WTC11 (cell line): ENCODE results near the gene OR1J1. TPM values are rescaled to one million over a fixed set of nuclear protein-coding genes. Genes with fewer than 3 reads are reported as not detected.

Experiments
- ATAC-seq: fragments of 200-7000 bp; cut with Tn5 transposase; 2 replicates; pipeline ENCODE4 v1.10.0; 2021; ENCODE audit warnings: mild to moderate bottlenecking, moderate library complexity
- Bru-seq: library from RNA; stranded (reverse); fragments of 400-500 nt; gene quantifications from one replicate; lab custom pipeline; 2021; lab: Mats Ljungman, UMichigan
- CTCF ChIA-PET: fragments of 300-600 bp; sonication (Branson Sonifier 250); formaldehyde crosslinking; loops from one replicate; lab custom pipeline; 2021; ENCODE audit warnings: antibody characterized with exemption; lab: Charles Lee
- POLR2A ChIA-PET: fragments of 350-600 bp; sonication (Branson Sonifier 250); formaldehyde crosslinking; loops from one replicate; lab custom pipeline; 2021; ENCODE audit warnings: antibody characterized with exemption; lab: Charles Lee
- DNase-seq: peaks from one replicate; pipeline ENCODE4 v3.0.0; 2021; ENCODE audit warnings: low spot score
- H3K27ac Mint-ChIP-seq: 2 replicates; pipeline ENCODE4 v1.8.0; 2021; ENCODE audit warnings: mixed read lengths
- H3K27me3 Mint-ChIP-seq: 2 replicates; pipeline ENCODE4 v1.8.0; 2021; ENCODE audit warnings: low read depth, mild to moderate bottlenecking, moderate library complexity, mixed read lengths
- H3K36me3 Mint-ChIP-seq: 2 replicates; pipeline ENCODE4 v1.8.0; 2021; ENCODE audit warnings: mixed read lengths
- H3K4me1 Mint-ChIP-seq: 2 replicates; pipeline ENCODE4 v1.8.0; 2022; ENCODE audit warnings: mixed read lengths
- H3K4me3 Mint-ChIP-seq: 2 replicates; pipeline ENCODE4 v1.8.0; 2021; ENCODE audit warnings: mild to moderate bottlenecking, moderate library complexity, mixed read lengths
- H3K9me3 Mint-ChIP-seq: 2 replicates; pipeline ENCODE4 v1.8.0; 2021; ENCODE audit warnings: mixed read lengths
- CBFB ChIP-seq: sonication (generic); formaldehyde crosslinking; IDR thresholded peaks from 2 replicates; pipeline ENCODE4 v1.8.1; 2022; ENCODE audit warnings: mild to moderate bottlenecking, low read depth, missing genetic modification reagents
- GTF2I ChIP-seq: fragments of 250-450 bp; sonication (Bioruptor Pico); conservative IDR thresholded peaks from 2 replicates; pipeline ENCODE4 v1.4.0; 2021; ENCODE audit warnings: mild to moderate bottlenecking
- HMGA2 ChIP-seq: fragments of 250-450 bp; sonication (Bioruptor Pico); IDR thresholded peaks from 2 replicates; pipeline ENCODE4 v1.4.0; 2021; ENCODE audit warnings: mild to moderate bottlenecking, moderate library complexity
- JUN ChIP-seq: sonication (generic); formaldehyde crosslinking; IDR thresholded peaks from 2 replicates; pipeline ENCODE4 v1.8.0; 2023; ENCODE audit warnings: mild to moderate bottlenecking, missing genetic modification reagents
- MXD4 ChIP-seq: fragments of 250-450 bp; sonication (Bioruptor Pico); IDR thresholded peaks from 2 replicates; pipeline ENCODE4 v1.8.0; 2021; ENCODE audit warnings: mild to moderate bottlenecking, moderate library complexity, borderline replicate concordance
- SMAD4 ChIP-seq: sonication (generic); formaldehyde crosslinking; IDR thresholded peaks from 2 replicates; pipeline ENCODE4 v1.8.0; 2022; ENCODE audit warnings: mild to moderate bottlenecking, missing genetic modification reagents
- TP53 ChIP-seq: sonication (generic); formaldehyde crosslinking; IDR thresholded peaks from 2 replicates; pipeline ENCODE4 v1.8.1; 2023; ENCODE audit warnings: mild to moderate bottlenecking, missing genetic modification reagents
- ZNF317 ChIP-seq: sonication (generic); formaldehyde crosslinking; IDR thresholded peaks from 2 replicates; pipeline ENCODE4 v1.8.1; 2023; ENCODE audit warnings: low read depth, mild to moderate bottlenecking, moderate library complexity, missing genetic modification reagents, borderline replicate concordance
- ZNF396 ChIP-seq: fragments of 250-450 bp; sonication (Bioruptor Pico); IDR thresholded peaks from 2 replicates; pipeline ENCODE4 v1.8.0; 2021; ENCODE audit warnings: mild to moderate bottlenecking, moderate library complexity, borderline replicate concordance
- ZNF416 ChIP-seq: fragments of 250-450 bp; sonication (Bioruptor Pico); IDR thresholded peaks from 2 replicates; pipeline ENCODE4 v1.9.0; 2021; ENCODE audit warnings: mild to moderate bottlenecking, inconsistent platforms
- ZNF423 ChIP-seq: fragments of 250-450 bp; sonication (Bioruptor Pico); IDR thresholded peaks from 2 replicates; pipeline ENCODE4 v2.1.2; 2022; ENCODE audit warnings: mild to moderate bottlenecking, moderate library complexity
- long read RNA-seq, 3 experiments: library from RNA in 1 of 3; library from capped mRNA in 1 of 3; library from polyadenylated mRNA in 1 of 3; unstranded in 2 of 3; stranded (forward) in 1 of 3; transcript quantifications; one replicate each; pipeline ENCODE4 v2.0.0, GENCODE V29; 2021
- total RNA-seq: library from RNA; stranded (reverse); gene quantifications from 3 replicates; pipeline ENCODE4 v1.2.3, GENCODE V29; 2021
- TF ChIP-seq, protein P1 (sequence below): sonication (generic); formaldehyde crosslinking; IDR thresholded peaks from 2 replicates; pipeline ENCODE4 v1.8.1; 2023; ENCODE audit warnings: mild to moderate bottlenecking, moderate library complexity, missing genetic modification reagents
- TF ChIP-seq, protein P2 (sequence below): sonication (generic); formaldehyde crosslinking; IDR thresholded peaks from 2 replicates; pipeline ENCODE4 v1.8.1; 2023; ENCODE audit warnings: mild to moderate bottlenecking, missing genetic modification reagents
- TF ChIP-seq, protein P3 (sequence below): sonication (generic); formaldehyde crosslinking; IDR thresholded peaks from 2 replicates; pipeline ENCODE4 v1.8.0; 2022; ENCODE audit warnings: missing genetic modification reagents
- TF ChIP-seq, protein P4 (sequence below): sonication (generic); formaldehyde crosslinking; IDR thresholded peaks from 2 replicates; pipeline ENCODE4 v1.8.1; 2022; ENCODE audit warnings: mild to moderate bottlenecking, missing genetic modification reagents, moderate library complexity, borderline replicate concordance
- TF ChIP-seq, protein P5 (sequence below): sonication (generic); formaldehyde crosslinking; IDR thresholded peaks from 2 replicates; pipeline ENCODE4 v1.8.1; 2023; ENCODE audit warnings: mild to moderate bottlenecking, missing genetic modification reagents, moderate library complexity
- TF ChIP-seq, protein P6 (sequence below): sonication (generic); formaldehyde crosslinking; IDR thresholded peaks from 2 replicates; pipeline ENCODE4 v1.8.1; 2023; ENCODE audit warnings: mild to moderate bottlenecking, missing genetic modification reagents, moderate library complexity
- TF ChIP-seq, protein P7 (sequence below): fragments of 250-450 bp; sonication (Bioruptor Pico); conservative IDR thresholded peaks from 2 replicates; pipeline ENCODE4 v1.9.0; 2021; ENCODE audit warnings: mild to moderate bottlenecking

OR1J1 gene, protein sequence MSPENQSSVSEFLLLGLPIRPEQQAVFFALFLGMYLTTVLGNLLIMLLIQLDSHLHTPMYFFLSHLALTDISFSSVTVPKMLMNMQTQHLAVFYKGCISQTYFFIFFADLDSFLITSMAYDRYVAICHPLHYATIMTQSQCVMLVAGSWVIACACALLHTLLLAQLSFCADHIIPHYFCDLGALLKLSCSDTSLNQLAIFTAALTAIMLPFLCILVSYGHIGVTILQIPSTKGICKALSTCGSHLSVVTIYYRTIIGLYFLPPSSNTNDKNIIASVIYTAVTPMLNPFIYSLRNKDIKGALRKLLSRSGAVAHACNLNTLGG
- total RNA-seq (not detected in 3 replicates), Bru-seq, nascent RNA (not detected)
- long read RNA-seq, experiment 1: 0 reads
- long read RNA-seq, experiment 2: 0 reads
- long read RNA-seq, experiment 3: 0 reads

DNA sequence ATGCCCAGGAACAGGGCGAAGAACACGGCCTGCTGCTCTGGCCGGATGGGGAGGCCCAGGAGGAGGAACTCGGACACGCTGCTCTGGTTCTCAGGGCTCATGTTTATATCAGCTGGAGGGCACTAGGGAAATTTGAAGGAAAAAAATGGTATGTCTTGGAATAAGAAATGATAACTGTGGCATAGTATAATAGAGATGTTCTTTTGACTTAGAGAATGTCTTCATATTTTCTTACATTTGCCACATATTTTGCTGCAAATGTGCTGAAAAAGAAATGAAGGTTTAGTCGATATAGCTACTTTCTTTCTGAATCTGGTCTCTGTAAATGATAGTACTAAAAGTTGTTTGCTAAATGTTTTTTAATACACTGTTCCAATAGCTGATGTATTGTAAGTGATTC, at the start of gene OR1J1:
Gene OR1J1, minus strand, starts transcription at position 101 of the 400 bp plus-strand sequence. Its CDS starts 0 bp downstream, at position 101.
- no peak within 1 kb of the TSS for H3K4me3 Mint-ChIP-seq
- ATAC-seq: no peak
- H3K27ac Mint-ChIP-seq: no peak within 1 kb of the TSS
- no peaks in the 10 kb centered on the region for H3K4me1 Mint-ChIP-seq
- peaks cover 25% of the 10 kb centered on the region for H3K36me3 Mint-ChIP-seq
- TF ChIP-seq, protein P1, sequence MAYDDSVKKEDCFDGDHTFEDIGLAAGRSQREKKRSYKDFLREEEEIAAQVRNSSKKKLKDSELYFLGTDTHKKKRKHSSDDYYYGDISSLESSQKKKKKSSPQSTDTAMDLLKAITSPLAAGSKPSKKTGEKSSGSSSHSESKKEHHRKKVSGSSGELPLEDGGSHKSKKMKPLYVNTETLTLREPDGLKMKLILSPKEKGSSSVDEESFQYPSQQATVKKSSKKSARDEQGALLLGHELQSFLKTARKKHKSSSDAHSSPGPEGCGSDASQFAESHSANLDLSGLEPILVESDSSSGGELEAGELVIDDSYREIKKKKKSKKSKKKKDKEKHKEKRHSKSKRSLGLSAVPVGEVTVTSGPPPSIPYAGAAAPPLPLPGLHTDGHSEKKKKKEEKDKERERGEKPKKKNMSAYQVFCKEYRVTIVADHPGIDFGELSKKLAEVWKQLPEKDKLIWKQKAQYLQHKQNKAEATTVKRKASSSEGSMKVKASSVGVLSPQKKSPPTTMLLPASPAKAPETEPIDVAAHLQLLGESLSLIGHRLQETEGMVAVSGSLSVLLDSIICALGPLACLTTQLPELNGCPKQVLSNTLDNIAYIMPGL (CRISPR knock-in tag): no peak
- TF ChIP-seq GTF2I (CRISPR knock-in tag): no peak
- no peak for TF ChIP-seq HMGA2 (CRISPR knock-in tag)
- TF ChIP-seq, protein P2, sequence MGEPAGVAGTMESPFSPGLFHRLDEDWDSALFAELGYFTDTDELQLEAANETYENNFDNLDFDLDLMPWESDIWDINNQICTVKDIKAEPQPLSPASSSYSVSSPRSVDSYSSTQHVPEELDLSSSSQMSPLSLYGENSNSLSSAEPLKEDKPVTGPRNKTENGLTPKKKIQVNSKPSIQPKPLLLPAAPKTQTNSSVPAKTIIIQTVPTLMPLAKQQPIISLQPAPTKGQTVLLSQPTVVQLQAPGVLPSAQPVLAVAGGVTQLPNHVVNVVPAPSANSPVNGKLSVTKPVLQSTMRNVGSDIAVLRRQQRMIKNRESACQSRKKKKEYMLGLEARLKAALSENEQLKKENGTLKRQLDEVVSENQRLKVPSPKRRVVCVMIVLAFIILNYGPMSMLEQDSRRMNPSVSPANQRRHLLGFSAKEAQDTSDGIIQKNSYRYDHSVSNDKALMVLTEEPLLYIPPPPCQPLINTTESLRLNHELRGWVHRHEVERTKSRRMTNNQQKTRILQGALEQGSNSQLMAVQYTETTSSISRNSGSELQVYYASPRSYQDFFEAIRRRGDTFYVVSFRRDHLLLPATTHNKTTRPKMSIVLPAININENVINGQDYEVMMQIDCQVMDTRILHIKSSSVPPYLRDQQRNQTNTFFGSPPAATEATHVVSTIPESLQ: no peak
- no peak for TF ChIP-seq TP53 (CRISPR knock-in tag)
- TF ChIP-seq, protein P3, sequence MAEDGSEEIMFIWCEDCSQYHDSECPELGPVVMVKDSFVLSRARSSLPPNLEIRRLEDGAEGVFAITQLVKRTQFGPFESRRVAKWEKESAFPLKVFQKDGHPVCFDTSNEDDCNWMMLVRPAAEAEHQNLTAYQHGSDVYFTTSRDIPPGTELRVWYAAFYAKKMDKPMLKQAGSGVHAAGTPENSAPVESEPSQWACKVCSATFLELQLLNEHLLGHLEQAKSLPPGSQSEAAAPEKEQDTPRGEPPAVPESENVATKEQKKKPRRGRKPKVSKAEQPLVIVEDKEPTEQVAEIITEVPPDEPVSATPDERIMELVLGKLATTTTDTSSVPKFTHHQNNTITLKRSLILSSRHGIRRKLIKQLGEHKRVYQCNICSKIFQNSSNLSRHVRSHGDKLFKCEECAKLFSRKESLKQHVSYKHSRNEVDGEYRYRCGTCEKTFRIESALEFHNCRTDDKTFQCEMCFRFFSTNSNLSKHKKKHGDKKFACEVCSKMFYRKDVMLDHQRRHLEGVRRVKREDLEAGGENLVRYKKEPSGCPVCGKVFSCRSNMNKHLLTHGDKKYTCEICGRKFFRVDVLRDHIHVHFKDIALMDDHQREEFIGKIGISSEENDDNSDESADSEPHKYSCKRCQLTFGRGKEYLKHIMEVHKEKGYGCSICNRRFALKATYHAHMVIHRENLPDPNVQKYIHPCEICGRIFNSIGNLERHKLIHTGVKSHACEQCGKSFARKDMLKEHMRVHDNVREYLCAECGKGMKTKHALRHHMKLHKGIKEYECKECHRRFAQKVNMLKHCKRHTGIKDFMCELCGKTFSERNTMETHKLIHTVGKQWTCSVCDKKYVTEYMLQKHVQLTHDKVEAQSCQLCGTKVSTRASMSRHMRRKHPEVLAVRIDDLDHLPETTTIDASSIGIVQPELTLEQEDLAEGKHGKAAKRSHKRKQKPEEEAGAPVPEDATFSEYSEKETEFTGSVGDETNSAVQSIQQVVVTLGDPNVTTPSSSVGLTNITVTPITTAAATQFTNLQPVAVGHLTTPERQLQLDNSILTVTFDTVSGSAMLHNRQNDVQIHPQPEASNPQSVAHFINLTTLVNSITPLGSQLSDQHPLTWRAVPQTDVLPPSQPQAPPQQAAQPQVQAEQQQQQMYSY (CRISPR knock-in tag): no peak
- no peak for TF ChIP-seq MXD4 (CRISPR knock-in tag)
- TF ChIP-seq ZNF317 (CRISPR knock-in tag): no peak
- TF ChIP-seq SMAD4 (CRISPR knock-in tag): no peak
- TF ChIP-seq JUN: no peak
- TF ChIP-seq CBFB (CRISPR knock-in tag): no peak
- TF ChIP-seq, protein P4, sequence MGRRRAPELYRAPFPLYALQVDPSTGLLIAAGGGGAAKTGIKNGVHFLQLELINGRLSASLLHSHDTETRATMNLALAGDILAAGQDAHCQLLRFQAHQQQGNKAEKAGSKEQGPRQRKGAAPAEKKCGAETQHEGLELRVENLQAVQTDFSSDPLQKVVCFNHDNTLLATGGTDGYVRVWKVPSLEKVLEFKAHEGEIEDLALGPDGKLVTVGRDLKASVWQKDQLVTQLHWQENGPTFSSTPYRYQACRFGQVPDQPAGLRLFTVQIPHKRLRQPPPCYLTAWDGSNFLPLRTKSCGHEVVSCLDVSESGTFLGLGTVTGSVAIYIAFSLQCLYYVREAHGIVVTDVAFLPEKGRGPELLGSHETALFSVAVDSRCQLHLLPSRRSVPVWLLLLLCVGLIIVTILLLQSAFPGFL (CRISPR knock-in tag): no peak
- TF ChIP-seq ZNF423 (CRISPR knock-in tag): no peak
- TF ChIP-seq, protein P5, sequence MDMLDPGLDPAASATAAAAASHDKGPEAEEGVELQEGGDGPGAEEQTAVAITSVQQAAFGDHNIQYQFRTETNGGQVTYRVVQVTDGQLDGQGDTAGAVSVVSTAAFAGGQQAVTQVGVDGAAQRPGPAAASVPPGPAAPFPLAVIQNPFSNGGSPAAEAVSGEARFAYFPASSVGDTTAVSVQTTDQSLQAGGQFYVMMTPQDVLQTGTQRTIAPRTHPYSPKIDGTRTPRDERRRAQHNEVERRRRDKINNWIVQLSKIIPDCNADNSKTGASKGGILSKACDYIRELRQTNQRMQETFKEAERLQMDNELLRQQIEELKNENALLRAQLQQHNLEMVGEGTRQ (CRISPR knock-in tag): no peak
- no peak for TF ChIP-seq ZNF416 (CRISPR knock-in tag)
- TF ChIP-seq, protein P6, sequence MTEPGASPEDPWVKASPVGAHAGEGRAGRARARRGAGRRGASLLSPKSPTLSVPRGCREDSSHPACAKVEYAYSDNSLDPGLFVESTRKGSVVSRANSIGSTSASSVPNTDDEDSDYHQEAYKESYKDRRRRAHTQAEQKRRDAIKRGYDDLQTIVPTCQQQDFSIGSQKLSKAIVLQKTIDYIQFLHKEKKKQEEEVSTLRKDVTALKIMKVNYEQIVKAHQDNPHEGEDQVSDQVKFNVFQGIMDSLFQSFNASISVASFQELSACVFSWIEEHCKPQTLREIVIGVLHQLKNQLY (CRISPR knock-in tag): no peak
- TF ChIP-seq ZNF396 (CRISPR knock-in tag): no peak
- TF ChIP-seq, protein P7, sequence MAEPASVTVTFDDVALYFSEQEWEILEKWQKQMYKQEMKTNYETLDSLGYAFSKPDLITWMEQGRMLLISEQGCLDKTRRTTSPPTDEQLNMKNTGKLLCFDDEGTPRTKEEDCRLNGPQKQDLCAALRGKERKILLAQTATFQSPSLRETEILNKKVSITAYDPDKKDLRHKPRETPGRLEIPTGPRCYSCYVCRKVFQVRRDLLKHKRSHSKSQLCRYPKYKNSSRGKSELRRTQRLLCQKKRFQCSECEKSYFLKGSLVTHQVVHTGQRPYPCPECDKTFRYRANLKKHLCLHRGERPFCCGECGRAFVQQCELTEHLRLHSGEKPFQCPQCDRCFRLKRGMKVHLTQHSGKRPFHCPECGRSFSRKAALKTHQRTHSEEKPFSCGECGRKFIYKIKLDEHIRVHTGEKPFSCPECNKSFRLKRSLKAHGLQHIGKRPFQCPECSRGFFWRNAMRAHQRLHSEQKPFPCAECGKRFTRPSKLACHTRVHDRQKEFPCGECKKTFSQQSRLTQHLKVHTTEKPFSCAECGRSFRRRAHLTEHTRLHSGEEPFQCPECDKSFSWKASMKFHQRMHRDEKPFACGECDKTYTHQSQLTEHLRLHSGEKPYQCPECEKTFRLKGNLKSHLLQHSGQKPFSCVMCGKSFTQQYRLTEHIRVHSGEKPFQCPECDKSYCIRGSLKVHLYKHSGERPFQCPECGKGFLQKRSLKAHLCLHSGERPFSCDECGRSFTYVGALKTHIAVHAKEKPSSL: no peak
- CTCF ChIA-PET: no interaction called here
- POLR2A ChIA-PET: no interaction called here
- H3K27me3 Mint-ChIP-seq: peaks cover 34% of the 10 kb centered on the region
- peaks cover 90% of the 10 kb centered on the region for H3K9me3 Mint-ChIP-seq
- DNase-seq: no peak
